OCI-LY7 (cell line): ENCODE measurements around the gene CAMSAP3. TPM values are rescaled to one million over a fixed set of nuclear protein-coding genes. Genes with fewer than 3 reads are reported as not detected.

Source experiments
- BruUV-seq: library from RNA; stranded (reverse); fragments of 400-500 nt; replicated peaks from 2 replicates; lab custom pipeline; 2021; lab: Mats Ljungman, UMichigan
- CTCF ChIA-PET: fragments of 300-600 bp; sonication (Branson Sonifier 250); formaldehyde crosslinking; loops from one replicate; lab custom pipeline; 2022; ENCODE audit warnings: antibody characterized with exemption; ENCODE audit not compliant: unreplicated experiment; lab: Charles Lee
- POLR2A ChIA-PET: fragments of 300-600 bp; sonication (Branson Sonifier 250); formaldehyde crosslinking; loops from one replicate; lab custom pipeline; 2022; ENCODE audit warnings: antibody characterized with exemption; lab: Charles Lee
- DNase-seq: peaks from one replicate; pipeline ENCODE4 v3.0.0-alpha.2; 2015; ENCODE audit warnings: low spot score
- H2AFZ ChIP-seq: fragments of 200-600 bp; sonication (generic), shearing (Covaris generic); 2 replicates; pipeline ENCODE4 v1.6.1; 2014; ENCODE audit warnings: mild to moderate bottlenecking, antibody characterized with exemption, low read length, moderate library complexity
- H3K27ac ChIP-seq: fragments of 200-600 bp; sonication (generic); 2 replicates; pipeline ENCODE4 v1.5.1; 2014; ENCODE audit warnings: mixed run types, low read depth, mild to moderate bottlenecking, moderate library complexity, low read length, inconsistent platforms; ENCODE audit not compliant: poor library complexity, severe bottlenecking
- H3K36me3 ChIP-seq: fragments of 200-600 bp; sonication (generic); 2 replicates; pipeline ENCODE4 v1.6.1; 2014; ENCODE audit warnings: mild to moderate bottlenecking, antibody characterized with exemption, low read length, moderate library complexity, mixed read lengths; ENCODE audit not compliant: insufficient read depth
- H3K4me1 ChIP-seq: fragments of 200-600 bp; sonication (generic); 2 replicates; pipeline ENCODE4 v1.5.1; 2014; ENCODE audit warnings: mild to moderate bottlenecking, low read length; ENCODE audit not compliant: insufficient read depth, poor library complexity, severe bottlenecking
- H3K4me2 ChIP-seq: fragments of 200-600 bp; sonication (generic); 2 replicates; pipeline ENCODE4 v1.6.1; 2014; ENCODE audit warnings: mild to moderate bottlenecking, low read length
- H3K4me3 ChIP-seq: fragments of 200-600 bp; sonication (generic); 2 replicates; pipeline ENCODE4 v1.5.1; 2014; ENCODE audit warnings: mild to moderate bottlenecking, low read depth, low read length; ENCODE audit not compliant: poor library complexity, severe bottlenecking
- H3K79me2 ChIP-seq: fragments of 200-600 bp; sonication (generic); 2 replicates; pipeline ENCODE4 v1.6.1; 2016; ENCODE audit warnings: low read depth, mild to moderate bottlenecking, low read length, moderate library complexity, mixed read lengths; ENCODE audit not compliant: insufficient read depth
- H3K9me2 ChIP-seq: fragments of 200-600 bp; sonication (generic); 2 replicates; pipeline ENCODE4 v1.6.1; 2016; ENCODE audit warnings: mild to moderate bottlenecking, low read length, mixed read lengths; ENCODE audit not compliant: insufficient read depth
- H3K9me3 ChIP-seq: fragments of 200-600 bp; sonication (generic); 2 replicates; pipeline ENCODE4 v1.6.1; 2014; ENCODE audit warnings: mild to moderate bottlenecking, mixed run types, low read length, mixed read lengths
- H4K20me1 ChIP-seq: fragments of 200-600 bp; sonication (generic); 2 replicates; pipeline ENCODE4 v1.6.1; 2014; ENCODE audit warnings: mild to moderate bottlenecking, antibody characterized with exemption, low read length, moderate library complexity, mixed read lengths; ENCODE audit not compliant: insufficient read depth
- EZH2phosphoT487 ChIP-seq: fragments of 200-600 bp; sonication (generic); IDR thresholded peaks from 2 replicates; pipeline ENCODE4 v1.6.1; 2018; ENCODE audit warnings: low read depth, borderline replicate concordance, mild to moderate bottlenecking, mixed run types, antibody characterized with exemption, low read length, moderate library complexity, mixed read lengths
- intact Hi-C: fragments of 100-400 bp; cut with micrococcal nuclease; formaldehyde crosslinking; loops from one replicate; pipeline ENCODE4 v1.10.0; 2022; ENCODE audit not compliant: unreplicated experiment
- total RNA-seq, 2 experiments: library from RNA; depleted of rRNA in 1 of 2; stranded (reverse); fragments of >200 nt in 1 of 2; shearing (Covaris generic) in 1 of 2; gene quantifications; 2 replicates each; pipeline ENCODE4 v1.2.3, GENCODE V29; 2014 to 2022
- TF ChIP-seq, protein P1 (sequence below): fragments of 200-600 bp; sonication (generic); conservative IDR thresholded peaks from 2 replicates; pipeline ENCODE4 v1.5.1; 2014; ENCODE audit warnings: mild to moderate bottlenecking, antibody characterized with exemption, low read length, moderate library complexity, mixed read lengths

Gene CAMSAP3
- total RNA-seq, 2 experiments from 2014 or later, result 1.6 to 1.9 TPM

DNA sequence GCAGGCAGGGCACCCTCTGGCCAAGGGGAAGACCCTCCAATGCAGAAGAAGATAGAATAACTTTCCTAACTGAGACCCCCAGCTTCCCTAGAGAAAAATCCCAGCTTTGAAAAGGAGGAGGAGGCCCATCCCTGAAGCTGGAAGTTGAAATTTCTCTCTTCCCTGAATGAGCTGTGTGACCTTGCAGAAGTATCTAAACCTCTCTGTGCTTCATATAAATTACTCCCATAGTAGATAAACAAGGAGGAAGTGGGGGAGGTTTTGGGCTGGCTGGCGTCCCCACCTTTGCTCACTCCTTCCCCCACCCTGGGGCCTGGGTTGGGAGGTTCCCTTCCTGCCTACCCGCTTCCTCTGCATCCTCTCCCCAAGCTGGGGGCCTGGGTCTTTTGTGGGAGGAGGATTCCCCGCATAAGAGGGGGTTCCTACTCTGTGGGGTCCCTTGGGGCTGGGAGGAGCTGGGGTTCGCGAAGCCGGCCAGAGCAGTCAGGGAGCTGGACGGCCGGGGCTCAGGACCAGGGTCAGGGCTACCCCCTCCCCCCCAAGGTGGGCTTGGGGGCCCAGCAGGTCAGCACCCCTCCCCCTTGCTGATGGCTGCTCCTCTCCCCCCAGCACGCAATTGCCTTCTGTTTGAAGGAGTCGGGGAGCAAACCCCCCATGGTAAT, 11.7 kb downstream of the CAMSAP3 start:
- Histone ChIP-seq H3K79me2 (no peaks in the 10 kb centered on the region), H3K27ac (no peak overlapping the region), H3K4me3 (no peak overlapping the region), H2AFZ (no peak overlapping the region), H3K4me1 (no peaks in the 10 kb centered on the region), H4K20me1 (no peaks in the 10 kb centered on the region), H3K9me2 (no peaks in the 10 kb centered on the region), H3K36me3 (no peaks in the 10 kb centered on the region), H3K4me2 (no peak overlapping the region), H3K9me3 (no peaks in the 10 kb centered on the region)
- ChIA-PET CTCF (no interaction called here), POLR2A (no interaction called here)
- TF ChIP-seq, protein P1, sequence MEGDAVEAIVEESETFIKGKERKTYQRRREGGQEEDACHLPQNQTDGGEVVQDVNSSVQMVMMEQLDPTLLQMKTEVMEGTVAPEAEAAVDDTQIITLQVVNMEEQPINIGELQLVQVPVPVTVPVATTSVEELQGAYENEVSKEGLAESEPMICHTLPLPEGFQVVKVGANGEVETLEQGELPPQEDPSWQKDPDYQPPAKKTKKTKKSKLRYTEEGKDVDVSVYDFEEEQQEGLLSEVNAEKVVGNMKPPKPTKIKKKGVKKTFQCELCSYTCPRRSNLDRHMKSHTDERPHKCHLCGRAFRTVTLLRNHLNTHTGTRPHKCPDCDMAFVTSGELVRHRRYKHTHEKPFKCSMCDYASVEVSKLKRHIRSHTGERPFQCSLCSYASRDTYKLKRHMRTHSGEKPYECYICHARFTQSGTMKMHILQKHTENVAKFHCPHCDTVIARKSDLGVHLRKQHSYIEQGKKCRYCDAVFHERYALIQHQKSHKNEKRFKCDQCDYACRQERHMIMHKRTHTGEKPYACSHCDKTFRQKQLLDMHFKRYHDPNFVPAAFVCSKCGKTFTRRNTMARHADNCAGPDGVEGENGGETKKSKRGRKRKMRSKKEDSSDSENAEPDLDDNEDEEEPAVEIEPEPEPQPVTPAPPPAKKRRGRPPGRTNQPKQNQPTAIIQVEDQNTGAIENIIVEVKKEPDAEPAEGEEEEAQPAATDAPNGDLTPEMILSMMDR, result no peak
- no peak for TF ChIP-seq EZH2phosphoT487
- no peak for DNase-seq
- BruUV-seq, result no TSS peak
- intact Hi-C loops, result no loop called here

DNA sequence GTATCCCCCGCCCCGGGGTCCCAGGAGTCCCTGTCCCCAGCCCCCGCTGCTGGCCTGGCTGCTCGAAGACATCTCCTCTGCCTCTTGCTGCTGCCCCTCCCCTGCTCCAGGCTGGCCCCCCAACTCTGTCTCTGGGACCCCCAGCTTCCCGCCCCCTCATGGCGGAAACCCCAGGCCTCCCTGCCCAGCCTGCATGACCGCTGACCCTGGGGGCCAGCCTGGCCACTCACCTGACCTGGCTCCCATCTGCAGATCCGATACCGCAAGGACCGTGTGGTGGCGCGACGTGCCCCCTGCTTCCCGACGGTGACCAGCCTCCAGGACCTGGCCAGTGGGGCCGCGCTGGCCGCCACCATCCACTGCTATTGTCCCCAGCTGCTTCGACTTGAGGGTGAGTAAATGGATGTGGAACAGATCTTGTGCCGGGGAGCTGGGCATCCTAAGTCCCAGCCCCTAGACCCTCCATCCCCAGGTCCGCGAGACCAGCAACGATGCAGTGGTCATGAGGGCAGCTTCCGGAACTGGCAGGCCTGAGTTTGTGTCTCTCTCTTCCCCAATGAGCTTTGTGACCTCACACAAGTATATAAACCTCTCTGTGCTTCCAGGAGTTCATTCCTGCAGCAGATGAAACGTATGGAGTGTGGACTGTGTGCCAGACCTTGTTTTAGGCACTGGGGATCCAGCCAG, 12.4 kb downstream of the CAMSAP3 start:
- Histone ChIP-seq H2AFZ (no peak overlapping the region), H3K27ac (no peak overlapping the region), H4K20me1 (no peaks in the 10 kb centered on the region), H3K9me3 (no peaks in the 10 kb centered on the region), H3K4me1 (no peaks in the 10 kb centered on the region), H3K9me2 (no peaks in the 10 kb centered on the region), H3K4me2 (no peak overlapping the region), H3K4me3 (no peak overlapping the region), H3K36me3 (no peaks in the 10 kb centered on the region), H3K79me2 (no peaks in the 10 kb centered on the region)
- POLR2A ChIA-PET, result no interaction called here
- CTCF ChIA-PET, result no interaction called here
- TF ChIP-seq, protein P1, result no peak
- no peak for TF ChIP-seq EZH2phosphoT487
- DNase-seq, result no peak
- no TSS peak for BruUV-seq
- intact Hi-C loops, result no loop called here
